B cell (primary cell): ENCODE results near the gene AOAH. TPM values are rescaled to one million over a fixed set of nuclear protein-coding genes. Genes with fewer than 3 reads are reported as not detected.

ENCODE experiments used
- ATAC-seq: fragments of 200-7000 bp; cut with Tn5 transposase; one replicate; pipeline ENCODE4 v1.10.0; 2021; ENCODE audit warnings: low read depth, mild to moderate bottlenecking, moderate number of reproducible peaks, moderate library complexity
- CTCF ChIA-PET: fragments of 350-600 bp; sonication (Branson Sonifier 250); formaldehyde crosslinking; loops from one replicate; lab custom pipeline; 2021; ENCODE audit warnings: antibody characterized with exemption, inconsistent platforms; lab: Charles Lee
- POLR2A ChIA-PET: fragments of 350-600 bp; sonication (Branson Sonifier 250); formaldehyde crosslinking; loops from one replicate; lab custom pipeline; 2021; ENCODE audit warnings: antibody characterized with exemption; lab: Charles Lee
- DNase-seq: peaks from one replicate; pipeline ENCODE4 v3.0.0; 2013
- H2AFZ ChIP-seq: 2 replicates; pipeline ENCODE4 v1.6.1; 2012; ENCODE audit warnings: mild to moderate bottlenecking, low read depth, low read length; ENCODE audit not compliant: insufficient read depth, poor library complexity, severe bottlenecking
- H3K27ac ChIP-seq, 2 donors: 1 replicate in 1 of 2; 2 replicates in 1 of 2; pipeline ENCODE4 v1.5.1; 2012 to 2013; ENCODE audit warnings: low read length in 2 of 2, mild to moderate bottlenecking in 2 of 2, moderate library complexity in 1 of 2
- H3K27me3 ChIP-seq, 4 experiments: fragments of 200-600 bp in 1 of 4; sonication (generic) in 1 of 4; replicated peaks in 1 of 4; 1 replicate in 2 of 4; 2 replicates in 2 of 4; pipeline versions ENCODE4 v1.6.1 to v1.7.0; 2013 to 2016; ENCODE audit warnings: low read length in 3 of 4, mild to moderate bottlenecking in 2 of 4, mixed read lengths in 1 of 4, moderate library complexity in 1 of 4; ENCODE audit not compliant: insufficient read depth in 4 of 4, control insufficient read depth in 3 of 4; ENCODE audit errors: control extremely low read depth in 1 of 4
- H3K36me3 ChIP-seq, 2 experiments: replicated peaks in 1 of 2; 1 replicate in 1 of 2; 2 replicates in 1 of 2; pipeline versions ENCODE4 v1.6.1 to v1.7.1; 2013; ENCODE audit warnings: low read length in 1 of 2; ENCODE audit not compliant: insufficient read depth in 2 of 2, control insufficient read depth in 1 of 2; ENCODE audit errors: control extremely low read depth in 1 of 2, extremely low read depth in 1 of 2
- H3K4me1 ChIP-seq, 2 donors: fragments of 200-600 bp in 1 of 2; sonication (generic) in 1 of 2; 1 replicate in 1 of 2; 2 replicates in 1 of 2; pipeline versions ENCODE4 v1.5.1 to v1.6.1; 2013 to 2017; ENCODE audit warnings: low read length in 2 of 2; ENCODE audit not compliant: control insufficient read depth in 2 of 2, insufficient read depth in 2 of 2
- H3K4me2 ChIP-seq: replicated peaks from 2 replicates; pipeline ENCODE3; 2012; ENCODE audit warnings: mild to moderate bottlenecking, low read depth, low read length; ENCODE audit not compliant: poor library complexity, severe bottlenecking
- H3K4me3 ChIP-seq, 5 experiments: fragments of 200-600 bp in 1 of 5; sonication (generic) in 1 of 5; 1 replicate in 3 of 5; 2 replicates in 2 of 5; pipeline versions ENCODE4 v1.5.1 to v1.7.0; 2011 to 2016; ENCODE audit warnings: low read length in 4 of 5, mild to moderate bottlenecking in 4 of 5, low read depth in 2 of 5, control low read depth in 1 of 5, moderate library complexity in 1 of 5; ENCODE audit not compliant: insufficient read depth in 1 of 5; ENCODE audit errors: control extremely low read depth in 1 of 5, extremely low read depth in 1 of 5
- H3K79me2 ChIP-seq: fragments of 200-600 bp; sonication (generic); one replicate; pipeline ENCODE4 v1.6.0; 2016; ENCODE audit warnings: low read length; ENCODE audit not compliant: control insufficient read depth, insufficient read depth
- H3K9ac ChIP-seq: fragments of 200-600 bp; sonication (generic); 2 replicates; pipeline ENCODE4 v1.6.1; 2017; ENCODE audit warnings: mild to moderate bottlenecking, low read length, moderate library complexity
- H3K9me3 ChIP-seq, 3 donors: one replicate each; pipeline versions ENCODE4 v1.6.1 to v1.7.1; 2013; ENCODE audit warnings: low read length in 2 of 3; ENCODE audit not compliant: control insufficient read depth in 2 of 3, insufficient read depth in 1 of 3; ENCODE audit errors: control extremely low read depth in 1 of 3
- H4K20me1 ChIP-seq: 2 replicates; pipeline ENCODE4 v1.6.0; 2012; ENCODE audit warnings: mild to moderate bottlenecking, low read length; ENCODE audit not compliant: insufficient read depth, control insufficient read depth, poor library complexity, severe bottlenecking
- H3K27ac Mint-ChIP-seq: one replicate; pipeline ENCODE4 v1.8.0; 2021; ENCODE audit warnings: mixed read lengths
- H3K27me3 Mint-ChIP-seq: one replicate; pipeline ENCODE4 v1.8.0; 2021; ENCODE audit warnings: mixed read lengths
- H3K4me1 Mint-ChIP-seq: one replicate; pipeline ENCODE4 v1.8.0; 2021; ENCODE audit warnings: mixed read lengths
- H3K4me3 Mint-ChIP-seq: one replicate; pipeline ENCODE4 v1.8.0; 2021; ENCODE audit warnings: mixed read lengths
- H3K9me3 Mint-ChIP-seq: one replicate; pipeline ENCODE4 v1.8.0; 2022; ENCODE audit warnings: mixed read lengths; ENCODE audit not compliant: insufficient read depth
- EZH2 ChIP-seq: IDR thresholded peaks from 2 replicates; pipeline ENCODE4 v1.6.1; 2012; ENCODE audit warnings: borderline replicate concordance, low read depth, mild to moderate bottlenecking, moderate library complexity, low read length; ENCODE audit not compliant: insufficient read depth, poor library complexity, severe bottlenecking
- WGBS: methylation state at CpG from one replicate; pipeline ENCODE4 v1.1.5; 2013; ENCODE audit warnings: missing lambda C conversion rate; ENCODE audit not compliant: insufficient coverage; 5-methylcytosine and 5-hydroxymethylcytosine counted together
- intact Hi-C: fragments of 100-400 bp; cut with micrococcal nuclease; formaldehyde crosslinking; loops from one replicate; pipeline ENCODE4 v1.10.0; 2022
- polyA plus RNA-seq: library from polyadenylated mRNA; depleted of rRNA; stranded (reverse); fragments of >200 nt; gene quantifications from 2 replicates; pipeline ENCODE4 v1.2.3, GENCODE V29; 2012
- total RNA-seq, 2 donors: library from RNA; stranded (reverse); fragments of 120-200 nt in 1 of 2; gene quantifications; 1 replicate in 1 of 2; 2 replicates in 1 of 2; pipeline versions ENCODE4 v1.2.3 to v1.2.4, GENCODE V29; 2013 to 2022
- TF ChIP-seq, protein P1 (sequence below): fragments of 200-600 bp; IDR thresholded peaks from one replicate; pipeline ENCODE4 v1.8.0; 2022; ENCODE audit warnings: antibody characterized with exemption, mild to moderate bottlenecking

Gene AOAH
- total and polyA plus RNA-seq, 2 donors (not counting 1 experiment from before 2014, with no cell fraction given): 2.6 to 5.0 TPM

DNA sequence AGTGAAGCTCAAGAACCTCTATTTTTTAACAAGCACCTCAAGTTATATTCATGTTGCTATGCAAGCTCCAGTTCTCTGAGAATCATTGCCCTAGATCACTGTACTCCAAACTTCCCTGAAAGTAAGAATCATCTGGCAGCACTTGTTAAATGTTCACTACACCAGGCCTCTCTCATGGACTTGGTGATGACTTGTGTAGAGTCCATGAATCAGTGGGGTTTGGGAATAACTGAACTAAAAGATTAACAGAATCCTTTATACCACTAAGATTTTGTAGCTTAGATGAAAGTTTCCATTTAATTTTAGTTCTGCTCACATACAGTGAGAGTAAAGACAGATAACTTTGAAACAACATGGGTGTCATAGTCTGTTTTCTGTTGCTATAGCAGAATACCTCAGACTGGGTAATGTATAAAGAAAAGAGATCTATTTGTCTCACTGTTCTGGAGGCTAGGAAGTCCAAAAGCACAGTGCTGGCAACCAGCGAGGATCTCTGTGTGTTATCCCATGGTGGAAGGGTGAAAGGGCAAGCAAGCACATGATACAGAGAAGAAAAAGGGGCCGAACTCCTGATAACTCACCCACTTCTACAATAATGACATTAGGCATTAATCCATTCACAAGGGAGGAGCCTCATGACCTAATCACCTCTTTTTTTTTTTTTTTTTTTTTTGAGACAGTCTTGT lies 27.9 kb upstream of the AOAH start:
- Histone ChIP-seq H2AFZ (no peak overlapping the region), H3K27ac (no peak overlapping the region), H3K4me2 (no peak overlapping the region), H3K27me3 (no peaks in the 10 kb centered on the region), H3K79me2 (no peaks in the 10 kb centered on the region), H3K9me3 (no peaks in the 10 kb centered on the region), H4K20me1 (no peaks in the 10 kb centered on the region), H3K9ac (no peak overlapping the region), H3K36me3 (no peaks in the 10 kb centered on the region), H3K4me3 (no peak overlapping the region), H3K4me1 (peaks cover 15 to 19% of the 10 kb centered on the region in 2 donors)
- intact Hi-C loops: no loop called here
- POLR2A ChIA-PET: no interaction called here
- H3K4me1 Mint-ChIP-seq: peaks cover 30% of the 10 kb centered on the region
- H3K9me3 Mint-ChIP-seq: no peaks in the 10 kb centered on the region
- CTCF ChIA-PET: no interaction called here
- no peak for DNase-seq
- no peak overlapping the region for H3K27ac Mint-ChIP-seq
- WGBS: no CpG with 5 or more reads among the region's 2 CpGs
- H3K4me3 Mint-ChIP-seq: no peak overlapping the region
- H3K27me3 Mint-ChIP-seq: peaks cover 9% of the 10 kb centered on the region
- TF ChIP-seq, protein P1, sequence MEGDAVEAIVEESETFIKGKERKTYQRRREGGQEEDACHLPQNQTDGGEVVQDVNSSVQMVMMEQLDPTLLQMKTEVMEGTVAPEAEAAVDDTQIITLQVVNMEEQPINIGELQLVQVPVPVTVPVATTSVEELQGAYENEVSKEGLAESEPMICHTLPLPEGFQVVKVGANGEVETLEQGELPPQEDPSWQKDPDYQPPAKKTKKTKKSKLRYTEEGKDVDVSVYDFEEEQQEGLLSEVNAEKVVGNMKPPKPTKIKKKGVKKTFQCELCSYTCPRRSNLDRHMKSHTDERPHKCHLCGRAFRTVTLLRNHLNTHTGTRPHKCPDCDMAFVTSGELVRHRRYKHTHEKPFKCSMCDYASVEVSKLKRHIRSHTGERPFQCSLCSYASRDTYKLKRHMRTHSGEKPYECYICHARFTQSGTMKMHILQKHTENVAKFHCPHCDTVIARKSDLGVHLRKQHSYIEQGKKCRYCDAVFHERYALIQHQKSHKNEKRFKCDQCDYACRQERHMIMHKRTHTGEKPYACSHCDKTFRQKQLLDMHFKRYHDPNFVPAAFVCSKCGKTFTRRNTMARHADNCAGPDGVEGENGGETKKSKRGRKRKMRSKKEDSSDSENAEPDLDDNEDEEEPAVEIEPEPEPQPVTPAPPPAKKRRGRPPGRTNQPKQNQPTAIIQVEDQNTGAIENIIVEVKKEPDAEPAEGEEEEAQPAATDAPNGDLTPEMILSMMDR: no peak
- no peak for TF ChIP-seq EZH2
- ATAC-seq: no peak

DNA sequence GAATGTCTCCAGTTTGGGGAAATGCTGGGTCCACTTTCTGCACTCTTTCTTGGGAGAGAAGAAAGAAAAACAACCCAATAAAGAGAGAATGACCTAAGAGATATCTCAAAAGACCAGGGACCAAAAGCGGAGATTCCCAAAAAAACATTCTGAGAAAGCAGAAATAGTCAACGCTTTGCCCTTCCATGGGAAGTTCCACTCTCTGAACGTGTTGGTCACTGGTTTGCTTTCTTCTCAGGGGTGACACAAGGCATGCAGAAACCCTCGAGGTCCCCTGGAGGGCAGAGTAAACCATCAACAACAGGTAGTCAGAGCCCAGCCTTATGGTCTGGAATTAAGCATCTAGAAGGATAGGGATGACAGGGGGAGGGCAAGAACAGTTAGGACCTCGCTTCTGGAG lies 26.2 kb upstream of the AOAH start:
- POLR2A ChIA-PET: no interaction called here
- peaks cover 0 to 5% of the 10 kb centered on the region in 2 donors for H3K4me1 ChIP-seq
- Mint-ChIP-seq H3K4me1 (peaks cover 13% of the 10 kb centered on the region), H3K4me3 (no peak overlapping the region), H3K27ac (no peak overlapping the region), H3K27me3 (peaks cover 9% of the 10 kb centered on the region), H3K9me3 (no peaks in the 10 kb centered on the region)
- H4K20me1 ChIP-seq: no peaks in the 10 kb centered on the region
- no peaks in the 10 kb centered on the region for H3K36me3 ChIP-seq
- DNase-seq: no peak
- no peak overlapping the region for H3K4me3 ChIP-seq
- no peak overlapping the region for H3K4me2 ChIP-seq
- no peaks in the 10 kb centered on the region for H3K9me3 ChIP-seq
- intact Hi-C loops: no loop called here
- no peak for TF ChIP-seq EZH2
- TF ChIP-seq, protein P1: no peak
- CTCF ChIA-PET: no interaction called here
- 95% methylated on average over 4 of the region's 5 CpGs for WGBS
- no peak overlapping the region for H2AFZ ChIP-seq
- no peak for ATAC-seq
- H3K27me3 ChIP-seq: peaks cover 0 to 3% (median 0%) of the 10 kb centered on the region in 4 experiments
- no peak overlapping the region for H3K27ac ChIP-seq
- H3K79me2 ChIP-seq: no peaks in the 10 kb centered on the region
- H3K9ac ChIP-seq: no peak overlapping the region
